ENCODE measurements around the gene SLC9A3. TPM values are rescaled to one million over a fixed set of nuclear protein-coding genes. Genes with fewer than 3 reads are reported as not detected.
A peak's percentile ranks its signal among the peaks of the same experiment; 100 is the strongest.

SLC9A3 gene
- 1 to 10 TPM in 3 of 6 donors, under 1 TPM in 3; 0.60 to 1.2 (median 0.86) TPM for total RNA-seq
- 1 to 10 TPM in 1 of 2 donors, under 1 TPM in 1; 0.84 to 1.9 TPM for polyA plus RNA-seq

GRCh38 chr5:524234-524972 is at the start of gene SLC9A3:
Gene SLC9A3 (minus strand): TSS chr5:524449.
- 2 to 3% methylated on average over 75 to 89 of the region's 89 CpGs for WGBS, 2 donors
- FAIRE-seq: no peak
- no peak within 1 kb of the TSS for H3K27ac ChIP-seq

DNA sequence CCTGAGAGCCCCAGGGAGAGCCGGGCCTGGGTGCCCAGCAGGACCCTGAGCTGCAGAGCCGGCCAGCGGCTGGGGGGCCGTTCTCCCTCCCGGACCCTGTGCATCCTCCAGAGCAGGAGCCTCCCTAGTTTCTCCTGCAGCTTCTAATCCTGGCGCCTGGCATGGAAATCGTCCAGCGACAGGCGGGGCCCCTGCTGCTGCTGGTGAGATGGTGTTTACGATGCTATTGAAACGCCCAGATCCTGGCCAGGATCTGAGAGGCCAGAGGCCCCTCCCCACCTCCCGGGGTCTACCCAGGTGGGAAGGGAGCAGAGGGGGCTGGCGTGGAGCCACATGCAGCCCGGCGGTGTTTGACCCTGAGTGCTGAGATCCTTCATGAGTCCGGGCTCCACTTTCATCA is 49.7 kb upstream of the SLC9A3 start:
- H3K4me1 ChIP-seq: no peaks in the 10 kb centered on the region
- WGBS, 2 donors: 60 to 65% methylated on average over 16 of the region's 16 CpGs
- no peak overlapping the region for H3K27ac ChIP-seq
- intact Hi-C loops (cut with DNase I): no loop called here
- DNase-seq (peak in 1 of 6 donors; percentile 49), ATAC-seq (no peak), FAIRE-seq (no peak)
- no peaks in the 10 kb centered on the region for H3K27me3 ChIP-seq
- no peak overlapping the region for H3K4me3 ChIP-seq
- TF ChIP-seq CTCF (IDR thresholded peaks at IDR 0.05): no peak
- H3K9me3 ChIP-seq: peaks cover 0 to 3% (median 0%) of the 10 kb centered on the region in 4 donors
- H3K36me3 ChIP-seq: no peaks in the 10 kb centered on the region

More at GRCh38 chr5:524234-524972, at the start of gene SLC9A3:
- Histone ChIP-seq H3K4me3 (peak within 1 kb of the TSS in 2 of 4 donors; percentile 1 to 29), H3K27me3 (peaks cover 0 to 10% (median 2%) of the 10 kb centered on the region in 4 donors), H3K36me3 (no peaks in the 10 kb centered on the region), H3K9me3 (no peaks in the 10 kb centered on the region), H3K4me1 (no peaks in the 10 kb centered on the region)
- intact Hi-C loops (cut with DNase I): no loop called here
- peak in 2 of 6 donors; percentile 11 to 72 for DNase-seq
- no peak for ATAC-seq
- TF ChIP-seq CTCF (IDR thresholded peaks at IDR 0.05): no peak

GRCh38 chr5:573206-573605 is 49.0 kb upstream of the SLC9A3 start:
- no peak overlapping the region for H3K27ac ChIP-seq
- no peak overlapping the region for H3K4me3 ChIP-seq
- ATAC-seq: no peak
- TF ChIP-seq CTCF (IDR thresholded peaks at IDR 0.05): no peak
- DNase-seq: no peak
- WGBS, 2 donors: 92 to 95% methylated on average over 12 of the region's 12 CpGs
- no peaks in the 10 kb centered on the region for H3K27me3 ChIP-seq
- H3K9me3 ChIP-seq: peaks cover 0 to 3% (median 0%) of the 10 kb centered on the region in 4 donors
- no peaks in the 10 kb centered on the region for H3K36me3 ChIP-seq
- FAIRE-seq: no peak
- no peaks in the 10 kb centered on the region for H3K4me1 ChIP-seq
- intact Hi-C loops (cut with DNase I): no loop called here

DNA sequence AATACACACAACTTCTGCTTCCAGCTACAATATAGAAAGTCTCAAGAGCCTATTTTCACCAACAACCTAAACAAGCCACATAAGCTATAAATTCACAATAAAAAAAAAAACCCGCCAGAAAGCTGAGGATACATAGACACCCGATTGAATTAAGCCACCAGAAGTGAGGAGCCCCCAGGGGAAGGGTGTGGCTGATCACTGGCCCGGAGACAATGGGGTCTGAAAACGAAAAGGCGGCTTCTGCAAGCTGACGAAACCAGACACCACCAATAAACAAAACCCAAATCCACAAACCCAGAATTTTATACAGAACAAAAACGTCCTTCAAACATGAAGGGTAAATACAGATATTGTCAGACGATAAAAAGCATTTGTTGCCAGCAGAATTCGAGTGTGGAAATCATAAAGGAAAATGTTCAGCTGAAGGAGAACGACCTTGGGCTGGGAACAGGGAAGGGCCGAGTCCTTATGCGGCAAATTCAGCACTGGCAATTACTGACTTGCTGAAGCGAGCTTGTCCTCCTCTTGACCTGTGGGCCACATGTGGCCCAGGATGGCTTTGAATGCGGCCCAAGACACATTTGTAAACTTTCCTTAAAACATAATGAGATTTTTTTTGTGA is 48.3 kb upstream of the SLC9A3 start:
- TF ChIP-seq CTCF (IDR thresholded peaks at IDR 0.05): no peak
- DNase-seq: no peak
- Histone ChIP-seq H3K36me3 (no peaks in the 10 kb centered on the region), H3K27ac (no peak overlapping the region), H3K27me3 (no peaks in the 10 kb centered on the region), H3K4me1 (no peaks in the 10 kb centered on the region), H3K4me3 (no peak overlapping the region), H3K9me3 (no peaks in the 10 kb centered on the region)
- peak in 3 of 4 donors; percentile 43 to 86 (median 62) for ATAC-seq
- WGBS, 2 donors: 34 to 49% methylated on average over 14 of the region's 14 CpGs
- intact Hi-C loops (cut with DNase I): no loop called here
- no peak for FAIRE-seq

DNA sequence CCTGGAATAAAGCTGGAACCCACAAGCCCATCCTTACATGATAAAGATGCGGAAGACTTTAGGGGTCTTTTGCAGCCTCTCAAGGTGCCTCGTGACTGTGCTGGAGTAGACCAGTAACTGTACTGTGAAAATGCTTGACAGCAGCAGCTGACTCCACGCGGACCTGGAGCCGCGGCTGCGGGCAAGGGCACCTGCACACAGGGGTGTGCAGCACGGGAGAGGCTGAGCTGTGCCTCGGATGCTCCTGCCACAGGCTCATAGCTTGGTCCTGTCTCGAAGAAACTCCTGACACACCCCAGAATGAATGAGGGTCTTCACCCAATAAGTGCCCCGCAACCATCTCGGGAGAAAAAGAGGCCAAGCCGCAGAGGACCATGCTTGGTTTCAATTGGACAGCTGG is 47.5 kb upstream of the SLC9A3 start:
- FAIRE-seq (no peak), DNase-seq (peak in 1 of 6 donors; percentile 41), ATAC-seq (peak in 2 of 4 donors; percentile 26 to 73)
- H3K9me3 ChIP-seq: no peaks in the 10 kb centered on the region
- no peaks in the 10 kb centered on the region for H3K4me1 ChIP-seq
- H3K4me3 ChIP-seq: no peak overlapping the region
- TF ChIP-seq CTCF (IDR thresholded peaks at IDR 0.05): no peak
- no peak overlapping the region for H3K27ac ChIP-seq
- 54 to 71% methylated on average over 13 of the region's 13 CpGs for WGBS, 2 donors
- H3K27me3 ChIP-seq: no peaks in the 10 kb centered on the region
- intact Hi-C loops (cut with DNase I): no loop called here
- H3K36me3 ChIP-seq: no peaks in the 10 kb centered on the region

Measured in pancreas (tissue), 10 donors.